C4-2B (cell line): ENCODE data around the gene RAPGEFL1.

ENCODE experiments used
- ZFX ChIP-seq: fragments of 450-650 bp; IDR thresholded peaks from 2 replicates; pipeline ENCODE4 v1.6.1; 2017
- TF ChIP-seq, protein P1 (sequence below): fragments of 450-650 bp; conservative IDR thresholded peaks from 2 replicates; pipeline ENCODE4 v1.5.1; 2017; ENCODE audit warnings: mild to moderate bottlenecking

DNA sequence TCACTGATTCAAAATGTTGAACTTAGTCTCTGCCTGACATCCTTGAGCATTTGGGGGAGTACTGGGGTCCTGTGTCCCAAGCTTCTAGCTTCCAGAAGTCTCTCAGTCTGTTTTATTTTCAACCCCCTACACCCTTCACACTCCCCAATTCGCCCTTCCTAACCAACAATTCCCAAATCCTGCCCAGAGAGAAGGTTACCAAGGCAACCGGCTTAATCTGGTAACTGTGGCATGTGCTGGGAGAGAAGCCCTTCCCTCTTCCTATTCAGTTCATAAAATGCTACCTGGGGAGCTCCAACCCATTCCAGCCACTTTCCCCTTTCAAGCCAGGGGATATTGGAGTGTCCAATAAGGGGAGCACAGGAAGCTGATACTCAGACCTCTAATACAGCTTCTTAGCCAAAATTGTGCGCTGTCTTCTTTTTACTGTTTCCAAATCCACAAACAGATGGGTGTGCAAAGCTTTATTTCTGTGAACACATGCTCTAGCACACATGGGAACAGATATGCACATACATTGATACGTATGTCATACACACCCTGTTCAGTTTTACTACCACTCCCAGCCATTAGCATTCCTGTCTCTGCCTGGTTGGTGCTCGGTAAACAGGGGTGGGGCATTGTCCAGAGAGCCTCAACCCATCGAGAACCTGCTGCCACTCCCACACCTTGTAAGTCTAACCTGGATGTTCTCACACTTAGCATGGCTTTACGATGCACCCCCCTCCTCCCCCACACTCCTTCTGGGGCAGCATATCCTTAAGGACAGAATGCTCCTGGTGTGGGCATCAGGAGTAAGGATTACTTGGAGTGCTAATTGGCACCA lies 1.1 kb upstream of the RAPGEFL1 start:
- TF ChIP-seq, protein P1, sequence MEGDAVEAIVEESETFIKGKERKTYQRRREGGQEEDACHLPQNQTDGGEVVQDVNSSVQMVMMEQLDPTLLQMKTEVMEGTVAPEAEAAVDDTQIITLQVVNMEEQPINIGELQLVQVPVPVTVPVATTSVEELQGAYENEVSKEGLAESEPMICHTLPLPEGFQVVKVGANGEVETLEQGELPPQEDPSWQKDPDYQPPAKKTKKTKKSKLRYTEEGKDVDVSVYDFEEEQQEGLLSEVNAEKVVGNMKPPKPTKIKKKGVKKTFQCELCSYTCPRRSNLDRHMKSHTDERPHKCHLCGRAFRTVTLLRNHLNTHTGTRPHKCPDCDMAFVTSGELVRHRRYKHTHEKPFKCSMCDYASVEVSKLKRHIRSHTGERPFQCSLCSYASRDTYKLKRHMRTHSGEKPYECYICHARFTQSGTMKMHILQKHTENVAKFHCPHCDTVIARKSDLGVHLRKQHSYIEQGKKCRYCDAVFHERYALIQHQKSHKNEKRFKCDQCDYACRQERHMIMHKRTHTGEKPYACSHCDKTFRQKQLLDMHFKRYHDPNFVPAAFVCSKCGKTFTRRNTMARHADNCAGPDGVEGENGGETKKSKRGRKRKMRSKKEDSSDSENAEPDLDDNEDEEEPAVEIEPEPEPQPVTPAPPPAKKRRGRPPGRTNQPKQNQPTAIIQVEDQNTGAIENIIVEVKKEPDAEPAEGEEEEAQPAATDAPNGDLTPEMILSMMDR: no peak
- TF ChIP-seq ZFX: no peak
